GM10248 (cell line): ENCODE data around the gene SULT1A2.
"Not testable (repeated sequence)": the region's sequence is repeated elsewhere in the genome, so short reads cannot be mapped to it uniquely, and the experiment has no call there.

Experiments
- CTCF ChIA-PET: fragments of 300-600 bp; sonication (Branson Sonifier 250); formaldehyde crosslinking; extraction: SDS; loops from one replicate; lab custom pipeline; 2021; ENCODE audit warnings: antibody characterized with exemption; lab: Yijun Ruan, JAX
- POLR2A ChIA-PET: fragments of 350-650 bp; sonication (Branson Sonifier 250); formaldehyde crosslinking; extraction: SDS; loops from one replicate; lab custom pipeline; 2020; ENCODE audit warnings: antibody characterized with exemption; lab: Yijun Ruan, JAX
- DNase-seq: peaks from one replicate; pipeline ENCODE4 v3.0.0; 2012; ENCODE audit errors: extremely low spot score
- CTCF ChIP-seq: IDR thresholded peaks from 2 replicates; pipeline ENCODE4 v1.5.1; 2012; ENCODE audit warnings: mild to moderate bottlenecking, low read depth; ENCODE audit errors: extremely low read depth, missing control alignments, control extremely low read depth

SULT1A2 gene

GRCh38 chr16:28554634-28555423 lies 42.0 kb downstream of the SULT1A2 start:
- POLR2A ChIA-PET, result no interaction called here
- no peak for DNase-seq
- CTCF ChIA-PET, result interaction anchor here (0.8 to 2.5 kb wide), 6 partner anchors 10 to 277 kb away, joined by 3 to 7 read pairs (median 4); partner anchors contain the start of gene CLN3
- TF ChIP-seq CTCF, result no peak

- ChIA-PET CTCF (interaction anchor here (1.3 to 2.5 kb wide), 3 partner anchors 10 to 63 kb away, joined by 4 to 7 read pairs (median 4); partner anchors contain the start of gene CLN3), POLR2A (no interaction called here)
- TF ChIP-seq CTCF, result peak; percentile 31
- peak; percentile 96 for DNase-seq
These were observed 42.8 kb downstream of the SULT1A2 start, which contains the start of gene SGF29 for GRCh38 chr16:28553776-28554633. Gene SGF29 (plus strand): TSS chr16:28553920. CDS start chr16:28581070, 27,150 bp downstream.

- CTCF ChIA-PET, result no interaction called here
- TF ChIP-seq CTCF, result peak; percentile 67
- POLR2A ChIA-PET, result no interaction called here
- no peak for DNase-seq
These were observed 47.5 kb downstream of the SULT1A2 start for GRCh38 chr16:28549301-28549899.

GRCh38 chr16:28548306-28548802 lies 48.5 kb downstream of the SULT1A2 start:
- POLR2A ChIA-PET, result no interaction called here
- CTCF ChIA-PET, result interaction anchor here (0.7 kb wide), 1 partner anchor 8 kb away, joined by 3 read pairs; no protein-coding TSS in a partner anchor
- no peak for TF ChIP-seq CTCF
- DNase-seq, result no peak

- DNase-seq, result no peak
- POLR2A ChIA-PET, result no interaction called here
- CTCF ChIA-PET, result no interaction called here
- no peak for TF ChIP-seq CTCF
These were observed 50.2 kb downstream of the SULT1A2 start for GRCh38 chr16:28546626-28547025.

- POLR2A ChIA-PET, CTCF ChIA-PET, DNase-seq: not testable (repeated sequence)
These were observed 50.9 kb downstream of the SULT1A2 start for GRCh38 chr16:28545964-28546363.
